ENCODE data around the gene SDHAF2.

- no peak for TF ChIP-seq CTCF (IDR thresholded peaks at IDR 0.05)
- no peak for TF ChIP-seq EP300 (IDR thresholded peaks at IDR 0.05)
- no peak for TF ChIP-seq POLR2A (IDR thresholded peaks at IDR 0.05)
- no peak for TF ChIP-seq POLR2AphosphoS5 (IDR thresholded peaks at IDR 0.05)
Observed at GRCh38 chr11:61392981-61393595, 36.8 kb upstream of the SDHAF2 start.
